GM23338 (cell line): ENCODE data around the gene AK4.

ENCODE experiments used
- ZNF331 ChIP-seq: fragments of 250-450 bp; sonication (Bioruptor Pico); IDR thresholded peaks from 2 replicates; pipeline ENCODE4 v1.5.0; 2020; ENCODE audit warnings: low read depth, mild to moderate bottlenecking, moderate library complexity
- TF ChIP-seq, protein P1 (sequence below): IDR thresholded peaks from one replicate; pipeline ENCODE4 v1.6.1; 2018; ENCODE audit warnings: antibody characterized with exemption; ENCODE audit not compliant: unreplicated experiment
- TF ChIP-seq, protein P2 (sequence below), 2 experiments: fragments of 200-600 bp in 1 of 2; sonication (generic) in 1 of 2; conservative IDR thresholded peaks; 2 replicates each; pipeline versions ENCODE4 v1.5.1 to v1.6.1; 2016 to 2017; ENCODE audit warnings: antibody characterized with exemption in 2 of 2, low read depth in 2 of 2, mild to moderate bottlenecking in 2 of 2, moderate library complexity in 1 of 2

DNA sequence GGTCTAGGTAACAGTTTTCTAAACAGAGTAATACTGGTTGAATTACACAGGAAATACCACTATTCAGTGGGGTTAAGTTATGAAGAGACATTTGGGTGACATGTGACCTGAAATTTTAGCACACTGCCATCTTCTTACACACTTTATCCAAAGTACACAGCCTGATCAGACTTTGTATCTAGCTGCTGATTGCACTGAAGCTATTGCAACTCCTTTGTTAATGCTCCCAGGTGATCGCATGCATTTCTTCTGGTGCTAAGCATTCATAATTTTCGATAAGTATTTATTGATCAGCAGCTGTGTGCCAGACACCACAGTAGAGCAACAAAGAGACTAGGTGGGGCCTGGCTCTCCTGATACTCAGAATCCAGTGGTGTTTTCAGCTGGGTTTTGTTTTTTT is 52.4 kb downstream of the AK4 start:
- TF ChIP-seq, protein P1, sequence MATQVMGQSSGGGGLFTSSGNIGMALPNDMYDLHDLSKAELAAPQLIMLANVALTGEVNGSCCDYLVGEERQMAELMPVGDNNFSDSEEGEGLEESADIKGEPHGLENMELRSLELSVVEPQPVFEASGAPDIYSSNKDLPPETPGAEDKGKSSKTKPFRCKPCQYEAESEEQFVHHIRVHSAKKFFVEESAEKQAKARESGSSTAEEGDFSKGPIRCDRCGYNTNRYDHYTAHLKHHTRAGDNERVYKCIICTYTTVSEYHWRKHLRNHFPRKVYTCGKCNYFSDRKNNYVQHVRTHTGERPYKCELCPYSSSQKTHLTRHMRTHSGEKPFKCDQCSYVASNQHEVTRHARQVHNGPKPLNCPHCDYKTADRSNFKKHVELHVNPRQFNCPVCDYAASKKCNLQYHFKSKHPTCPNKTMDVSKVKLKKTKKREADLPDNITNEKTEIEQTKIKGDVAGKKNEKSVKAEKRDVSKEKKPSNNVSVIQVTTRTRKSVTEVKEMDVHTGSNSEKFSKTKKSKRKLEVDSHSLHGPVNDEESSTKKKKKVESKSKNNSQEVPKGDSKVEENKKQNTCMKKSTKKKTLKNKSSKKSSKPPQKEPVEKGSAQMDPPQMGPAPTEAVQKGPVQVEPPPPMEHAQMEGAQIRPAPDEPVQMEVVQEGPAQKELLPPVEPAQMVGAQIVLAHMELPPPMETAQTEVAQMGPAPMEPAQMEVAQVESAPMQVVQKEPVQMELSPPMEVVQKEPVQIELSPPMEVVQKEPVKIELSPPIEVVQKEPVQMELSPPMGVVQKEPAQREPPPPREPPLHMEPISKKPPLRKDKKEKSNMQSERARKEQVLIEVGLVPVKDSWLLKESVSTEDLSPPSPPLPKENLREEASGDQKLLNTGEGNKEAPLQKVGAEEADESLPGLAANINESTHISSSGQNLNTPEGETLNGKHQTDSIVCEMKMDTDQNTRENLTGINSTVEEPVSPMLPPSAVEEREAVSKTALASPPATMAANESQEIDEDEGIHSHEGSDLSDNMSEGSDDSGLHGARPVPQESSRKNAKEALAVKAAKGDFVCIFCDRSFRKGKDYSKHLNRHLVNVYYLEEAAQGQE, result no peak
- TF ChIP-seq, protein P2, sequence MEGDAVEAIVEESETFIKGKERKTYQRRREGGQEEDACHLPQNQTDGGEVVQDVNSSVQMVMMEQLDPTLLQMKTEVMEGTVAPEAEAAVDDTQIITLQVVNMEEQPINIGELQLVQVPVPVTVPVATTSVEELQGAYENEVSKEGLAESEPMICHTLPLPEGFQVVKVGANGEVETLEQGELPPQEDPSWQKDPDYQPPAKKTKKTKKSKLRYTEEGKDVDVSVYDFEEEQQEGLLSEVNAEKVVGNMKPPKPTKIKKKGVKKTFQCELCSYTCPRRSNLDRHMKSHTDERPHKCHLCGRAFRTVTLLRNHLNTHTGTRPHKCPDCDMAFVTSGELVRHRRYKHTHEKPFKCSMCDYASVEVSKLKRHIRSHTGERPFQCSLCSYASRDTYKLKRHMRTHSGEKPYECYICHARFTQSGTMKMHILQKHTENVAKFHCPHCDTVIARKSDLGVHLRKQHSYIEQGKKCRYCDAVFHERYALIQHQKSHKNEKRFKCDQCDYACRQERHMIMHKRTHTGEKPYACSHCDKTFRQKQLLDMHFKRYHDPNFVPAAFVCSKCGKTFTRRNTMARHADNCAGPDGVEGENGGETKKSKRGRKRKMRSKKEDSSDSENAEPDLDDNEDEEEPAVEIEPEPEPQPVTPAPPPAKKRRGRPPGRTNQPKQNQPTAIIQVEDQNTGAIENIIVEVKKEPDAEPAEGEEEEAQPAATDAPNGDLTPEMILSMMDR (conservative IDR thresholded peaks at IDR 0.05; ENCODE audit: low read depth in 2 of 2), result no peak
- no peak for TF ChIP-seq ZNF331 (CRISPR knock-in tag)
